NCI-H82 treated with DMSO at 0.1 percent for 48 hours (cell line): ENCODE measurements around the gene ECHS1.

Experiments used
- DNase-seq: peaks from one replicate; lab custom pipeline; 2025; ENCODE audit not compliant: unreplicated experiment; lab: John Stamatoyannopoulos, UW

The ECHS1 gene

GRCh38 chr10:133359554-133359971 lies 13.6 kb downstream of the ECHS1 start:
- DNase-seq, result no peak

GRCh38 chr10:133358925-133359310 lies 14.2 kb downstream of the ECHS1 start:
- DNase-seq, result no peak

- no peak for DNase-seq
Observed at GRCh38 chr10:133358162-133358924, 14.8 kb downstream of the ECHS1 start.

- DNase-seq, result no peak
Observed at GRCh38 chr10:133357285-133358161, 15.6 kb downstream of the ECHS1 start, which contains the start of gene FUOM. Gene FUOM, minus strand, starts transcription at chr10:133358019. Its CDS starts 12 bp downstream, at chr10:133358007.

- DNase-seq, result no peak
Observed at GRCh38 chr10:133356549-133357284, 16.4 kb downstream of the ECHS1 start.

GRCh38 chr10:133355991-133356390 lies 17.2 kb downstream of the ECHS1 start:
- no peak for DNase-seq

- no peak for DNase-seq
Observed at GRCh38 chr10:133355266-133355665, 17.9 kb downstream of the ECHS1 start.

- DNase-seq, result no peak
Observed at GRCh38 chr10:133354672-133355240, 18.4 kb downstream of the ECHS1 start.

GRCh38 chr10:133353988-133354605 lies 19.1 kb downstream of the ECHS1 start:
- no peak for DNase-seq

- DNase-seq, result no peak
Observed at GRCh38 chr10:133353202-133353959, 19.8 kb downstream of the ECHS1 start.

GRCh38 chr10:133351408-133352318 lies 21.5 kb downstream of the ECHS1 start:
- DNase-seq, result no peak

GRCh38 chr10:133350950-133351329 lies 22.2 kb downstream of the ECHS1 start:
- DNase-seq, result no peak

- no peak for DNase-seq
Observed at GRCh38 chr10:133350283-133350949, 22.7 kb downstream of the ECHS1 start.

- no peak for DNase-seq
Observed at GRCh38 chr10:133349577-133350011, 23.6 kb downstream of the ECHS1 start.

GRCh38 chr10:133349160-133349568 lies 24.0 kb downstream of the ECHS1 start:
- DNase-seq, result no peak

- DNase-seq, result no peak
Observed at GRCh38 chr10:133347710-133348517, 25.2 kb downstream of the ECHS1 start.

GRCh38 chr10:133346413-133346812 lies 26.7 kb downstream of the ECHS1 start:
- DNase-seq, result no peak
